H9 (cell line): ENCODE results near the gene ZNF248. TPM values are rescaled to one million over a fixed set of nuclear protein-coding genes. Genes with fewer than 3 reads are reported as not detected.

Source experiments
- DNase-seq: peaks from one replicate; pipeline ENCODE4 v3.0.0-alpha.2; 2017
- H2AFZ ChIP-seq: one replicate; pipeline ENCODE4 v1.6.1; 2013; ENCODE audit warnings: mild to moderate bottlenecking, low read length, control low read depth, moderate library complexity
- H2AK5ac ChIP-seq: 2 replicates; pipeline ENCODE4 v1.6.1; 2013; ENCODE audit warnings: low read length, control low read depth, mixed read lengths; ENCODE audit not compliant: insufficient read length
- H2BK120ac ChIP-seq: one replicate; pipeline ENCODE4 v1.6.1; 2013; ENCODE audit warnings: low read depth, mild to moderate bottlenecking, low read length, control low read depth, inconsistent platforms; ENCODE audit not compliant: poor library complexity, severe bottlenecking
- H2BK12ac ChIP-seq: 2 replicates; pipeline ENCODE4 v1.6.1; 2013; ENCODE audit warnings: low read length, control low read depth, mixed read lengths, low read depth; ENCODE audit not compliant: insufficient read length
- H2BK15ac ChIP-seq: 2 replicates; pipeline ENCODE4 v1.6.1; 2013; ENCODE audit warnings: low read depth, low read length, control low read depth
- H2BK20ac ChIP-seq: one replicate; pipeline ENCODE4 v1.6.1; 2013; ENCODE audit warnings: low read depth, mild to moderate bottlenecking, low read length, control low read depth, inconsistent platforms; ENCODE audit not compliant: poor library complexity, severe bottlenecking
- H2BK5ac ChIP-seq: 2 replicates; pipeline ENCODE4 v1.6.1; 2013; ENCODE audit warnings: low read length, control low read depth, mixed read lengths; ENCODE audit not compliant: insufficient read length
- H3K14ac ChIP-seq: 2 replicates; pipeline ENCODE4 v1.6.1; 2013; ENCODE audit warnings: low read length, control low read depth; ENCODE audit not compliant: insufficient read depth
- H3K18ac ChIP-seq: 2 replicates; pipeline ENCODE4 v1.6.1; 2013; ENCODE audit warnings: low read depth, mild to moderate bottlenecking, mixed read lengths, low read length, control low read depth; ENCODE audit not compliant: insufficient read length
- H3K23ac ChIP-seq: 2 replicates; pipeline ENCODE4 v1.6.1; 2013; ENCODE audit warnings: low read length, control low read depth, mixed read lengths, low read depth; ENCODE audit not compliant: insufficient read length
- H3K23me2 ChIP-seq: 2 replicates; pipeline ENCODE4 v1.6.1; 2013; ENCODE audit warnings: low read depth, mild to moderate bottlenecking, mixed read lengths, low read length, control low read depth; ENCODE audit not compliant: insufficient read length, poor library complexity, severe bottlenecking
- H3K27ac ChIP-seq: 2 replicates; pipeline ENCODE4 v1.5.1; 2013; ENCODE audit warnings: low read length, control low read depth, mixed read lengths, low read depth; ENCODE audit not compliant: insufficient read length
- H3K27me3 ChIP-seq: 2 replicates; pipeline ENCODE4 v1.6.1; 2013; ENCODE audit warnings: low read length, control low read depth, inconsistent platforms; ENCODE audit not compliant: insufficient read depth
- H3K4ac ChIP-seq: 2 replicates; pipeline ENCODE4 v1.6.1; 2013; ENCODE audit warnings: low read depth, mild to moderate bottlenecking, control low read depth, inconsistent platforms, low read length, moderate library complexity
- H3K4me1 ChIP-seq: 2 replicates; pipeline ENCODE4 v1.6.1; 2013; ENCODE audit warnings: low read length, control low read depth, inconsistent platforms; ENCODE audit not compliant: insufficient read depth
- H3K4me2 ChIP-seq: 2 replicates; pipeline ENCODE4 v1.6.1; 2013; ENCODE audit warnings: low read length, control low read depth, mixed read lengths; ENCODE audit not compliant: insufficient read length, insufficient read depth
- H3K56ac ChIP-seq: 2 replicates; pipeline ENCODE4 v1.6.1; 2013; ENCODE audit warnings: low read depth, mild to moderate bottlenecking, mixed read lengths, low read length, control low read depth; ENCODE audit not compliant: insufficient read length
- H3K79me1 ChIP-seq: 2 replicates; pipeline ENCODE4 v1.6.1; 2013; ENCODE audit warnings: low read depth, mild to moderate bottlenecking, moderate library complexity, low read length, control low read depth, inconsistent platforms; ENCODE audit not compliant: insufficient read depth, poor library complexity, severe bottlenecking
- H3K79me2 ChIP-seq: 2 replicates; pipeline ENCODE4 v1.6.1; 2013; ENCODE audit warnings: low read length, control low read depth, inconsistent platforms; ENCODE audit not compliant: insufficient read depth
- H3K9ac ChIP-seq: 2 replicates; pipeline ENCODE4 v1.6.1; 2013; ENCODE audit warnings: low read length, control low read depth, mixed read lengths; ENCODE audit not compliant: insufficient read length; ENCODE audit errors: extremely low read depth
- H3K9me3 ChIP-seq: one replicate; pipeline ENCODE4 v1.6.1; 2013; ENCODE audit warnings: low read depth, low read length, inconsistent platforms; ENCODE audit not compliant: control insufficient read depth
- H3T11ph ChIP-seq: one replicate; pipeline ENCODE4 v1.6.1; 2013; ENCODE audit warnings: mild to moderate bottlenecking, low read length, control low read depth, inconsistent platforms
- H4K20me1 ChIP-seq: one replicate; pipeline ENCODE4 v1.6.1; 2013; ENCODE audit not compliant: control insufficient read depth, insufficient read length, insufficient read depth
- H4K5ac ChIP-seq: 2 replicates; pipeline ENCODE4 v1.6.1; 2013; ENCODE audit warnings: low read depth, mild to moderate bottlenecking, mixed read lengths, low read length, control low read depth; ENCODE audit not compliant: insufficient read length
- H4K8ac ChIP-seq: replicated peaks from 2 replicates; pipeline ENCODE4 v1.6.1; 2013; ENCODE audit warnings: low read length, control low read depth, mixed read lengths, low read depth; ENCODE audit not compliant: insufficient read length
- H4K91ac ChIP-seq: 2 replicates; pipeline ENCODE4 v1.6.1; 2013; ENCODE audit warnings: low read depth, mild to moderate bottlenecking, moderate library complexity, mixed read lengths, low read length, control low read depth; ENCODE audit not compliant: insufficient read length
- H3K27ac Mint-ChIP-seq, 3 experiments: 2 replicates in 2 of 3; 3 replicates in 1 of 3; pipeline ENCODE4 v1.8.0; 2020 to 2021; ENCODE audit warnings: mixed read lengths in 3 of 3, mild to moderate bottlenecking in 1 of 3, moderate library complexity in 1 of 3
- H3K27me3 Mint-ChIP-seq: 2 replicates; pipeline ENCODE4 v1.8.0; 2021; ENCODE audit warnings: low read depth, mild to moderate bottlenecking, moderate library complexity, mixed read lengths
- H3K36me3 Mint-ChIP-seq, 3 experiments: 2 replicates in 2 of 3; 3 replicates in 1 of 3; pipeline ENCODE4 v1.8.0; 2020 to 2021; ENCODE audit warnings: low read depth in 3 of 3, mixed read lengths in 3 of 3; ENCODE audit not compliant: insufficient read depth in 1 of 3
- H3K4me1 Mint-ChIP-seq, 2 experiments: 2 replicates each; pipeline ENCODE4 v1.8.0; 2020; ENCODE audit warnings: mixed read lengths in 2 of 2
- H3K4me3 Mint-ChIP-seq, 2 experiments: 2 replicates in 1 of 2; 3 replicates in 1 of 2; pipeline ENCODE4 v1.8.0; 2020 to 2021; ENCODE audit warnings: mild to moderate bottlenecking in 2 of 2, mixed read lengths in 2 of 2, moderate library complexity in 1 of 2
- H3K9me3 Mint-ChIP-seq, 2 experiments: 2 replicates in 1 of 2; 3 replicates in 1 of 2; pipeline ENCODE4 v1.8.0; 2020; ENCODE audit warnings: mild to moderate bottlenecking in 2 of 2, mixed read lengths in 2 of 2, moderate library complexity in 1 of 2
- CTCF ChIP-seq: fragments of 200-600 bp; sonication (generic); conservative IDR thresholded peaks from 3 replicates; pipeline ENCODE4 v1.8.0; 2021; ENCODE audit warnings: antibody characterized with exemption, mild to moderate bottlenecking
- total RNA-seq: library from RNA; stranded (reverse); gene quantifications from 2 replicates; pipeline ENCODE4 v1.2.1, GENCODE V29; 2021

ZNF248 gene
- total RNA-seq, 1 experiment from 2014 or later, result 5.4 TPM

GRCh38 chr10:37801557-37801956, 55.9 kb downstream of the ZNF248 start:
- Histone ChIP-seq H4K5ac (no peak overlapping the region), H2AK5ac (no peak overlapping the region), H3K27ac (no peak overlapping the region), H3K27me3 (no peaks in the 10 kb centered on the region), H3K9me3 (peaks cover 30% of the 10 kb centered on the region), H3T11ph (no peak overlapping the region), H3K14ac (no peak overlapping the region), H2BK15ac (no peak overlapping the region), H4K8ac (no peak overlapping the region), H3K23me2 (no peaks in the 10 kb centered on the region), H3K79me2 (no peaks in the 10 kb centered on the region), H3K23ac (no peak overlapping the region), H2BK12ac (no peak overlapping the region), H3K4me2 (no peak overlapping the region), H3K9ac (no peak overlapping the region), H3K79me1 (no peaks in the 10 kb centered on the region), H2AFZ (no peak overlapping the region), H3K56ac (no peak overlapping the region), H4K91ac (no peak overlapping the region), H2BK5ac (no peak overlapping the region), H3K4ac (no peak overlapping the region), H3K4me1 (no peaks in the 10 kb centered on the region), H4K20me1 (no peaks in the 10 kb centered on the region), H2BK120ac (no peak overlapping the region), H3K18ac (no peak overlapping the region), H2BK20ac (no peak overlapping the region)
- TF ChIP-seq CTCF, result no peak
- peaks cover 75 to 81% of the 10 kb centered on the region in 2 experiments for H3K9me3 Mint-ChIP-seq
- H3K36me3 Mint-ChIP-seq, result peaks cover 0 to 24% (median 6%) of the 10 kb centered on the region in 3 experiments; a peak in 5 of 7 replicates
- H3K4me3 Mint-ChIP-seq, result no peak overlapping the region
- no peak for DNase-seq
- H3K4me1 Mint-ChIP-seq, result no peaks in the 10 kb centered on the region
- no peaks in the 10 kb centered on the region for H3K27me3 Mint-ChIP-seq
- no peak overlapping the region for H3K27ac Mint-ChIP-seq
